Measurements from ENCODE around the gene TBL3.

TBL3 gene

GRCh38 chr16:1991948-1992703 is 20.3 kb downstream of the TBL3 start:
- H3K4me3 ChIP-seq (ENCODE audit: control insufficient read depth, low read depth, low read length), result no peak overlapping the region
- no peak for TF ChIP-seq CTCF (IDR thresholded peaks at IDR 0.05; ENCODE audit: control insufficient read depth, insufficient read depth, low read depth, low read length, missing control alignments)
- no peak for DNase-seq (ENCODE audit: low read depth)

GRCh38 chr16:1992704-1993317 is 21.0 kb downstream of the TBL3 start:
- H3K4me3 ChIP-seq (ENCODE audit: control insufficient read depth, low read depth, low read length), result no peak overlapping the region
- no peak for DNase-seq (ENCODE audit: low read depth)
- no peak for TF ChIP-seq CTCF (IDR thresholded peaks at IDR 0.05; ENCODE audit: control insufficient read depth, insufficient read depth, low read depth, low read length, missing control alignments)

- TF ChIP-seq CTCF (IDR thresholded peaks at IDR 0.05; ENCODE audit: control insufficient read depth, insufficient read depth, low read depth, low read length, missing control alignments), result no peak
- no peak overlapping the region for H3K4me3 ChIP-seq (ENCODE audit: control insufficient read depth, low read depth, low read length)
- DNase-seq (ENCODE audit: low read depth), result no peak
Measured at GRCh38 chr16:1993731-1994131, 21.9 kb downstream of the TBL3 start.

- TF ChIP-seq CTCF (IDR thresholded peaks at IDR 0.05; ENCODE audit: control insufficient read depth, insufficient read depth, low read depth, low read length, missing control alignments), result no peak
- peak; percentile 59 for DNase-seq (ENCODE audit: low read depth)
- H3K4me3 ChIP-seq (ENCODE audit: control insufficient read depth, low read depth, low read length), result no peak overlapping the region
Measured at GRCh38 chr16:1997494-1998359, 25.9 kb downstream of the TBL3 start.

- no peak for DNase-seq (ENCODE audit: low read depth)
- no peak for TF ChIP-seq CTCF (IDR thresholded peaks at IDR 0.05; ENCODE audit: control insufficient read depth, insufficient read depth, low read depth, low read length, missing control alignments)
- H3K4me3 ChIP-seq (ENCODE audit: control insufficient read depth, low read depth, low read length), result no peak overlapping the region
Measured at GRCh38 chr16:1998360-1998835, 26.5 kb downstream of the TBL3 start.

Data from AG09309 (cell line).